ENCODE measurements around the gene GLRA3. TPM values are rescaled to one million over a fixed set of nuclear protein-coding genes. Genes with fewer than 3 reads are reported as not detected.

The GLRA3 gene
- polyA plus RNA-seq, 1 donor (not counting 4 experiments of a cell fraction or from before 2014, with no cell fraction given) = not detected

GRCh38 chr4:174847801-174848427 is 18.9 kb upstream of the GLRA3 start:
- no peak for FAIRE-seq
- no peak overlapping the region for H3K4me2 ChIP-seq (ENCODE audit: control insufficient read depth, extremely low read depth, insufficient read depth, low read depth, low read length)
- DNase-seq (ENCODE audit: low read depth, low spot score) = no peak
- no peaks in the 10 kb centered on the region for H3K79me2 ChIP-seq (ENCODE audit: control insufficient read depth, insufficient read depth, low read length)
- no peak overlapping the region for H2AFZ ChIP-seq (ENCODE audit: control insufficient read depth, low read length)
- no peaks in the 10 kb centered on the region for H4K20me1 ChIP-seq (ENCODE audit: control insufficient read depth, extremely low read depth, insufficient read depth, low read length)
- H3K9me3 ChIP-seq (ENCODE audit: control insufficient read depth, low read depth, low read length) = no peaks in the 10 kb centered on the region
- H3K27me3 ChIP-seq (ENCODE audit: control insufficient read depth, extremely low read depth, insufficient read depth, low read length) = no peaks in the 10 kb centered on the region
- H3K27ac ChIP-seq (ENCODE audit: control insufficient read depth, insufficient read depth, low read length) = no peak overlapping the region
- H3K4me3 ChIP-seq (ENCODE audit: control insufficient read depth in 2 of 3, extremely low read depth in 1 of 3, insufficient read depth in 2 of 3, low read depth in 1 of 3, low read length in 3 of 3) = no peak overlapping the region
- no peaks in the 10 kb centered on the region for H3K4me1 ChIP-seq (ENCODE audit: control insufficient read depth, extremely low read depth, insufficient read depth, low read length)
- dilution Hi-C loops (cut with MboI; ENCODE audit: extremely low pct_ligation_motif_present, low sequenced_read_pairs) = no loop called here
- TF ChIP-seq, protein P1, sequence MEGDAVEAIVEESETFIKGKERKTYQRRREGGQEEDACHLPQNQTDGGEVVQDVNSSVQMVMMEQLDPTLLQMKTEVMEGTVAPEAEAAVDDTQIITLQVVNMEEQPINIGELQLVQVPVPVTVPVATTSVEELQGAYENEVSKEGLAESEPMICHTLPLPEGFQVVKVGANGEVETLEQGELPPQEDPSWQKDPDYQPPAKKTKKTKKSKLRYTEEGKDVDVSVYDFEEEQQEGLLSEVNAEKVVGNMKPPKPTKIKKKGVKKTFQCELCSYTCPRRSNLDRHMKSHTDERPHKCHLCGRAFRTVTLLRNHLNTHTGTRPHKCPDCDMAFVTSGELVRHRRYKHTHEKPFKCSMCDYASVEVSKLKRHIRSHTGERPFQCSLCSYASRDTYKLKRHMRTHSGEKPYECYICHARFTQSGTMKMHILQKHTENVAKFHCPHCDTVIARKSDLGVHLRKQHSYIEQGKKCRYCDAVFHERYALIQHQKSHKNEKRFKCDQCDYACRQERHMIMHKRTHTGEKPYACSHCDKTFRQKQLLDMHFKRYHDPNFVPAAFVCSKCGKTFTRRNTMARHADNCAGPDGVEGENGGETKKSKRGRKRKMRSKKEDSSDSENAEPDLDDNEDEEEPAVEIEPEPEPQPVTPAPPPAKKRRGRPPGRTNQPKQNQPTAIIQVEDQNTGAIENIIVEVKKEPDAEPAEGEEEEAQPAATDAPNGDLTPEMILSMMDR (optimal IDR thresholded peaks at IDR 0.05 in 1 of 3, IDR thresholded peaks at IDR 0.05 in 1 of 3, conservative IDR thresholded peaks at IDR 0.05 in 1 of 3; ENCODE audit: extremely low read depth in 1 of 3, insufficient read depth in 2 of 3, low read length in 3 of 3) = no peak
- no peak for TF ChIP-seq EZH2 (IDR thresholded peaks at IDR 0.05; ENCODE audit: low read length)
- no peaks in the 10 kb centered on the region for H3K9me1 ChIP-seq (ENCODE audit: control insufficient read depth, extremely low read depth, insufficient read depth, low read length)
- H3K9ac ChIP-seq (ENCODE audit: control insufficient read depth, extremely low read depth, insufficient read depth, low read length) = no peak overlapping the region
- no peaks in the 10 kb centered on the region for H3K36me3 ChIP-seq (ENCODE audit: control insufficient read depth in 2 of 2, extremely low read depth in 1 of 2, insufficient read depth in 2 of 2, low read length in 2 of 2)

- DNase-seq (ENCODE audit: low read depth, low spot score) (no peak), FAIRE-seq (no peak)
- no peaks in the 10 kb centered on the region for H3K79me2 ChIP-seq (ENCODE audit: control insufficient read depth, insufficient read depth, low read length)
- no peak overlapping the region for H3K27ac ChIP-seq (ENCODE audit: control insufficient read depth, insufficient read depth, low read length)
- H3K9me3 ChIP-seq (ENCODE audit: control insufficient read depth, low read depth, low read length) = no peaks in the 10 kb centered on the region
- dilution Hi-C loops (cut with MboI; ENCODE audit: extremely low pct_ligation_motif_present, low sequenced_read_pairs) = no loop called here
- no peak overlapping the region for H3K9ac ChIP-seq (ENCODE audit: control insufficient read depth, extremely low read depth, insufficient read depth, low read length)
- no peak overlapping the region for H2AFZ ChIP-seq (ENCODE audit: control insufficient read depth, low read length)
- no peaks in the 10 kb centered on the region for H3K9me1 ChIP-seq (ENCODE audit: control insufficient read depth, extremely low read depth, insufficient read depth, low read length)
- TF ChIP-seq, protein P1 (optimal IDR thresholded peaks at IDR 0.05 in 1 of 3, IDR thresholded peaks at IDR 0.05 in 1 of 3, conservative IDR thresholded peaks at IDR 0.05 in 1 of 3; ENCODE audit: extremely low read depth in 1 of 3, insufficient read depth in 2 of 3, low read length in 3 of 3) = no peak
- TF ChIP-seq EZH2 (IDR thresholded peaks at IDR 0.05; ENCODE audit: low read length) = no peak
- no peaks in the 10 kb centered on the region for H3K4me1 ChIP-seq (ENCODE audit: control insufficient read depth, extremely low read depth, insufficient read depth, low read length)
- no peaks in the 10 kb centered on the region for H4K20me1 ChIP-seq (ENCODE audit: control insufficient read depth, extremely low read depth, insufficient read depth, low read length)
- H3K36me3 ChIP-seq (ENCODE audit: control insufficient read depth in 2 of 2, extremely low read depth in 1 of 2, insufficient read depth in 2 of 2, low read length in 2 of 2) = no peaks in the 10 kb centered on the region
- no peak overlapping the region for H3K4me3 ChIP-seq (ENCODE audit: control insufficient read depth in 2 of 3, extremely low read depth in 1 of 3, insufficient read depth in 2 of 3, low read depth in 1 of 3, low read length in 3 of 3)
- H3K27me3 ChIP-seq (ENCODE audit: control insufficient read depth, extremely low read depth, insufficient read depth, low read length) = no peaks in the 10 kb centered on the region
- no peak overlapping the region for H3K4me2 ChIP-seq (ENCODE audit: control insufficient read depth, extremely low read depth, insufficient read depth, low read depth, low read length)
Measured at GRCh38 chr4:174835536-174835935, 6.5 kb upstream of the GLRA3 start.
